ENCODE measurements around the gene NLRP6.

- TF ChIP-seq CTCF (IDR thresholded peaks at IDR 0.05; ENCODE audit: low read depth, low read length, poor library complexity, severe bottlenecking) (no peak), EZH2phosphoT487 (IDR thresholded peaks at IDR 0.05; ENCODE audit: borderline replicate concordance, low read length) (no peak)
Measured at GRCh38 chr11:289712-290620, 11.8 kb downstream of the NLRP6 start.
